Breast epithelium (tissue), 3 donors: Measurements from ENCODE around the gene C10orf143.
"Not testable (repeated sequence)": the region's sequence is repeated elsewhere in the genome, so short reads cannot be mapped to it uniquely, and the experiment has no call there.

Experiments
- POLR2A ChIP-seq: fragments of 450-650 bp; IDR thresholded peaks from one replicate; pipeline ENCODE4 v1.6.1; 2016; ENCODE audit warnings: antibody characterized with exemption, mild to moderate bottlenecking, moderate library complexity
- TF ChIP-seq, protein P1 (sequence below), 3 donors: fragments of 450-650 bp; IDR thresholded peaks; one replicate each; pipeline ENCODE4 v1.5.1; 2016 to 2017; ENCODE audit warnings: antibody characterized with exemption in 3 of 3, mild to moderate bottlenecking in 3 of 3, moderate library complexity in 3 of 3

DNA sequence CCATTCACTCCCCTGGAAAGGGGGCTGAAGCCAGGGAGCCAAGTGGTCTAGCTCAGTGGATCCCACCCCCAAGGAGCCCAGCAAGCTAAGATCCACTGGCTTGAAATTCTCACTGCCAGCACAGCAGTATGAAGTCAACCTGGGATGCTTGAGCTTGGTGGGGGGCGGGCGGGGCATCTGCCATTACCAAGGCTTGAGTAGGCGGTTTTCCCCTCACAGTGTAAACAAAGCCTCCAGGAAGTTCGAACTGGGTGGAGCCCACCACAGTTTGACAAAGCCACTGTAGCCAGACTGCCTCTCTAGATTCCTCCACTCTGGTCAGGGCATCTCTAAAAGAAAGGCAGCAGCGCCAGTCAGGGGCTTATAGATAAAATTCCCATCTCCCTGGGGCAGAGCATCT is 20.1 kb downstream of the C10orf143 start:
- TF ChIP-seq POLR2A = not testable (repeated sequence)
- TF ChIP-seq, protein P1, sequence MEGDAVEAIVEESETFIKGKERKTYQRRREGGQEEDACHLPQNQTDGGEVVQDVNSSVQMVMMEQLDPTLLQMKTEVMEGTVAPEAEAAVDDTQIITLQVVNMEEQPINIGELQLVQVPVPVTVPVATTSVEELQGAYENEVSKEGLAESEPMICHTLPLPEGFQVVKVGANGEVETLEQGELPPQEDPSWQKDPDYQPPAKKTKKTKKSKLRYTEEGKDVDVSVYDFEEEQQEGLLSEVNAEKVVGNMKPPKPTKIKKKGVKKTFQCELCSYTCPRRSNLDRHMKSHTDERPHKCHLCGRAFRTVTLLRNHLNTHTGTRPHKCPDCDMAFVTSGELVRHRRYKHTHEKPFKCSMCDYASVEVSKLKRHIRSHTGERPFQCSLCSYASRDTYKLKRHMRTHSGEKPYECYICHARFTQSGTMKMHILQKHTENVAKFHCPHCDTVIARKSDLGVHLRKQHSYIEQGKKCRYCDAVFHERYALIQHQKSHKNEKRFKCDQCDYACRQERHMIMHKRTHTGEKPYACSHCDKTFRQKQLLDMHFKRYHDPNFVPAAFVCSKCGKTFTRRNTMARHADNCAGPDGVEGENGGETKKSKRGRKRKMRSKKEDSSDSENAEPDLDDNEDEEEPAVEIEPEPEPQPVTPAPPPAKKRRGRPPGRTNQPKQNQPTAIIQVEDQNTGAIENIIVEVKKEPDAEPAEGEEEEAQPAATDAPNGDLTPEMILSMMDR (IDR thresholded peaks at IDR 0.05) = not testable (repeated sequence)
